GM12878 (cell line): ENCODE measurements around the gene LARGE1. TPM values are rescaled to one million over a fixed set of nuclear protein-coding genes. Genes with fewer than 3 reads are reported as not detected.

Experiments
- BACH1 ChIP-seq: fragments of 450-650 bp; IDR thresholded peaks from 2 replicates; pipeline ENCODE4 v1.6.1; 2017; ENCODE audit warnings: mild to moderate bottlenecking, borderline replicate concordance
- CBFB ChIP-seq: IDR thresholded peaks from 2 replicates; pipeline ENCODE4 v1.6.1; 2016; ENCODE audit warnings: antibody characterized with exemption, low read depth
- CREM ChIP-seq: IDR thresholded peaks from 2 replicates; pipeline ENCODE4 v1.6.1; 2014; ENCODE audit warnings: antibody characterized with exemption, low read depth
- DPF2 ChIP-seq: fragments of 450-650 bp; IDR thresholded peaks from 2 replicates; pipeline ENCODE4 v1.6.1; 2017; ENCODE audit warnings: mild to moderate bottlenecking
- EED ChIP-seq: sonication (generic); IDR thresholded peaks from 2 replicates; pipeline ENCODE4 v1.6.1; 2016; ENCODE audit warnings: antibody characterized with exemption, low read depth
- EP300 ChIP-seq, 2 experiments: fragments of 150-350 bp in 1 of 2; IDR thresholded peaks; 2 replicates each; pipeline ENCODE4 v1.6.1; 2011 to 2012; ENCODE audit warnings: low read depth in 2 of 2, low read length in 2 of 2, borderline replicate concordance in 1 of 2, improper control_type of control experiment in 1 of 2, inconsistent platforms in 1 of 2; ENCODE audit not compliant: control insufficient read depth in 1 of 2
- GABPA ChIP-seq: IDR thresholded peaks from 2 replicates; pipeline ENCODE4 v1.6.1; 2014; ENCODE audit warnings: antibody characterized with exemption, low read depth, mild to moderate bottlenecking, inconsistent platforms
- IKZF1 ChIP-seq: fragments of 450-650 bp; conservative IDR thresholded peaks from 2 replicates; pipeline ENCODE4 v1.6.1; 2017; ENCODE audit warnings: antibody characterized with exemption, mild to moderate bottlenecking
- JUND ChIP-seq: IDR thresholded peaks from 2 replicates; pipeline ENCODE4 v1.6.1; 2012; ENCODE audit warnings: low read depth, mild to moderate bottlenecking, low read length, improper control_type of control experiment, moderate library complexity
- KAT2A ChIP-seq: conservative IDR thresholded peaks from 2 replicates; pipeline ENCODE4 v1.6.1; 2011; ENCODE audit warnings: low read depth, low read length; ENCODE audit not compliant: control insufficient read depth
- KLF5 ChIP-seq: fragments of 450-650 bp; IDR thresholded peaks from 2 replicates; pipeline ENCODE4 v1.6.1; 2014; ENCODE audit warnings: mild to moderate bottlenecking; ENCODE audit not compliant: partially characterized antibody
- MEF2A ChIP-seq: IDR thresholded peaks from 2 replicates; pipeline ENCODE4 v1.6.1; 2011; ENCODE audit warnings: low read depth, mild to moderate bottlenecking, low read length, moderate library complexity; ENCODE audit not compliant: insufficient read depth
- NBN ChIP-seq: fragments of 450-650 bp; IDR thresholded peaks from 2 replicates; pipeline ENCODE4 v1.6.1; 2016
- NR2F1 ChIP-seq: fragments of 450-650 bp; conservative IDR thresholded peaks from 2 replicates; pipeline ENCODE4 v1.6.1; 2017; ENCODE audit warnings: mild to moderate bottlenecking
- POLR2AphosphoS5 ChIP-seq: IDR thresholded peaks from 2 replicates; pipeline ENCODE4 v1.6.1; 2011; ENCODE audit warnings: mild to moderate bottlenecking, low read length, inconsistent platforms
- POU2F2 ChIP-seq: IDR thresholded peaks from 3 replicates; pipeline ENCODE4 v1.6.1; 2011; ENCODE audit warnings: low read depth, mild to moderate bottlenecking, low read length, borderline replicate concordance
- RUNX3 ChIP-seq: IDR thresholded peaks from 2 replicates; pipeline ENCODE4 v1.6.1; 2012; ENCODE audit warnings: low read length, inconsistent platforms
- SMARCA5 ChIP-seq: fragments of 450-650 bp; IDR thresholded peaks from 2 replicates; pipeline ENCODE4 v1.6.1; 2017; ENCODE audit warnings: mild to moderate bottlenecking
- SREBF2 ChIP-seq: IDR thresholded peaks from 2 replicates; pipeline ENCODE4 v1.6.1; 2012; ENCODE audit warnings: mild to moderate bottlenecking, low read length
- ZBED1 ChIP-seq: IDR thresholded peaks from 2 replicates; pipeline ENCODE4 v1.6.1; 2016; ENCODE audit warnings: borderline replicate concordance
- ZNF24 ChIP-seq: fragments of 450-650 bp; IDR thresholded peaks from 2 replicates; pipeline ENCODE4 v1.6.1; 2017; ENCODE audit warnings: antibody characterized with exemption, mild to moderate bottlenecking
- polyA plus RNA-seq, 11 experiments: library from polyadenylated mRNA; depleted of rRNA in 4 of 11; unstranded in 6 of 11; stranded (reverse) in 5 of 11; fragments of >200 nt; fragmentation: Nextera tagmentation in 4 of 11; fragmentation: Illumina TruSeq in 1 of 11; extraction: Ambion mirVana in 4 of 11; extraction: Trizol in 1 of 11; gene quantifications; 1 replicate in 1 of 11; 2 replicates in 10 of 11; pipeline versions ENCODE4 v1.2.1 to v1.2.3, GENCODE V29; 2011 to 2016; ENCODE audit warnings: inconsistent platforms in 2 of 11, missing spikeins in 2 of 11, low read depth in 1 of 11
- total RNA-seq, 4 experiments: library from RNA; depleted of rRNA in 3 of 4; stranded (reverse); fragments of >200 nt in 3 of 4; fragmentation: Illumina TruSeq in 1 of 4; extraction: Trizol in 1 of 4; gene quantifications; 2 replicates each; pipeline versions ENCODE4 v1.2.1 to v1.2.3, GENCODE V29; 2013 to 2021
- TF ChIP-seq, protein P1 (sequence below), 3 experiments: IDR thresholded peaks in 2 of 3; conservative IDR thresholded peaks in 1 of 3; 2 replicates each; pipeline ENCODE4 v1.5.1; 2011; ENCODE audit warnings: low read depth in 3 of 3, low read length in 3 of 3, mild to moderate bottlenecking in 3 of 3, control low read depth in 2 of 3, moderate library complexity in 2 of 3, inconsistent platforms in 1 of 3, mixed read lengths in 1 of 3; ENCODE audit not compliant: control insufficient read depth in 2 of 3, insufficient read depth in 1 of 3; ENCODE audit errors: extremely low read depth in 1 of 3
- TF ChIP-seq, protein P2 (sequence below): fragments of 450-650 bp; IDR thresholded peaks from 2 replicates; pipeline ENCODE4 v1.6.1; 2017; ENCODE audit warnings: mild to moderate bottlenecking, low read depth, inconsistent platforms; ENCODE audit not compliant: poor library complexity, severe bottlenecking
- TF ChIP-seq, protein P3 (sequence below): fragments of 450-650 bp; IDR thresholded peaks from 2 replicates; pipeline ENCODE4 v1.6.1; 2017; ENCODE audit warnings: low read depth, mild to moderate bottlenecking, moderate library complexity

LARGE1 gene
- total and polyA plus RNA-seq, 10 of the 15 experiments (the other 5 are each of a cell fraction or from before 2014, with no cell fraction given): 3.2 to 41.4 (median 17.3) TPM

DNA sequence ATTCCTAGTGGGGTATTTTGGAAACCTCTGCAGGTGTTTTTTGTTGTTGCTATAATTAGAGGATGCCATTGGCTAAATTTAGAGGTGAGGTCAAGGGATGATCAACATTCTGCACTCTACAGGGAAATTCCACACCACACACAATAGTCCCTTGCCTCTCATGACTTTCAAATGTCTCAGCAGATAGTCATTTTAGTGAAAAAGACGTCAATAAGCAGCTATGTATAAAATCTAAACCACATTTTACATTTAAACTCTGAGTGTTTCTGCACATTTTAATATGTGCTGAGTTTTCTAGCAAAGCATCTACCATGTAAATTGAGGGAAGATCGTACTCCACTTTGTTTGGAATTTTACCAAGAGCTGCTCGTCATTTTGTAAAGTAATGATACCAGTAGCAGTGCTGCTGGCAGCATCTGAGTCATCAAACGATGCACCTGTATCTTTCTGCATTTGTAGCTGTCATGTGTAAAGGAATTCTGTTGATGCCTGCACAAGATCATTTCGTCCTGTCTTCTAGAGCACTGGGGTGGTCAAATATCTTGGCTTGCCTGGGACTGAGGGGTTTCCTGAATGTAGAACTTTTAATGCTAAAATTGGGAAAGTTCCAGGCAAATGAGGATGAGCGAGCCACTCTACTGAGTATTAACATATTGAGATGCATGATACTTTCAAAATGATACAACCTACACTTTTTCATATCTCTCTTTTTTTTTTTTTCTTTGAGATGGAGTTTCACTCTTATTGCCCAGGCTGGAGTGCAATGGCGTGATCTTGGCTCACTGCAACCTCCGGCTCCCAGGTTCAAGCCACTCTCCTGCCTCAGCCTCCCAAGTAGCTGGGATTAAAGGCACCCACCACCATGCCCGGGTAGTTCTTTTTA, 447.6 kb downstream of the LARGE1 start (continued):
- TF ChIP-seq ZBED1 (peak; percentile 89), IKZF1 (peak; percentile 95), KAT2A (no peak), SREBF2 (no peak), RUNX3 (peak; percentile 97), EP300 (IDR thresholded peaks at IDR 0.05; ENCODE audit: borderline replicate concordance in 1 of 2, control insufficient read depth in 1 of 2, low read depth in 2 of 2, low read length in 2 of 2) (peak; percentile 99 to 100), BACH1 (peak; percentile 47; the same call in 1 of the 2 replicates), POU2F2 (0 out of 3 replicates have a peak, but pooled peaks have one; percentile 14), DPF2 (peak; percentile 94), MEF2A (peak; percentile 99), KLF5 (peak; percentile 91), EED (peak; percentile 91), ZNF24 (peak; percentile 77), NR2F1 (peak; percentile 97), GABPA (peak; percentile 40; the same call in 1 of the 2 replicates), SMARCA5 (peak; percentile 93), JUND (0 out of 2 replicates have a peak, but pooled peaks have one; percentile 11), POLR2AphosphoS5 (peak; percentile 43; the same call in 1 of the 2 replicates), NBN (peak; percentile 49), CREM (peak; percentile 91), CBFB (peak; percentile 88)
- TF ChIP-seq, protein P1, sequence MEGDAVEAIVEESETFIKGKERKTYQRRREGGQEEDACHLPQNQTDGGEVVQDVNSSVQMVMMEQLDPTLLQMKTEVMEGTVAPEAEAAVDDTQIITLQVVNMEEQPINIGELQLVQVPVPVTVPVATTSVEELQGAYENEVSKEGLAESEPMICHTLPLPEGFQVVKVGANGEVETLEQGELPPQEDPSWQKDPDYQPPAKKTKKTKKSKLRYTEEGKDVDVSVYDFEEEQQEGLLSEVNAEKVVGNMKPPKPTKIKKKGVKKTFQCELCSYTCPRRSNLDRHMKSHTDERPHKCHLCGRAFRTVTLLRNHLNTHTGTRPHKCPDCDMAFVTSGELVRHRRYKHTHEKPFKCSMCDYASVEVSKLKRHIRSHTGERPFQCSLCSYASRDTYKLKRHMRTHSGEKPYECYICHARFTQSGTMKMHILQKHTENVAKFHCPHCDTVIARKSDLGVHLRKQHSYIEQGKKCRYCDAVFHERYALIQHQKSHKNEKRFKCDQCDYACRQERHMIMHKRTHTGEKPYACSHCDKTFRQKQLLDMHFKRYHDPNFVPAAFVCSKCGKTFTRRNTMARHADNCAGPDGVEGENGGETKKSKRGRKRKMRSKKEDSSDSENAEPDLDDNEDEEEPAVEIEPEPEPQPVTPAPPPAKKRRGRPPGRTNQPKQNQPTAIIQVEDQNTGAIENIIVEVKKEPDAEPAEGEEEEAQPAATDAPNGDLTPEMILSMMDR (IDR thresholded peaks at IDR 0.05 in 2 of 3, conservative IDR thresholded peaks at IDR 0.05 in 1 of 3; ENCODE audit: control insufficient read depth in 2 of 3, extremely low read depth in 1 of 3, insufficient read depth in 1 of 3, low read depth in 3 of 3, low read length in 3 of 3): no peak
- TF ChIP-seq, protein P2, sequence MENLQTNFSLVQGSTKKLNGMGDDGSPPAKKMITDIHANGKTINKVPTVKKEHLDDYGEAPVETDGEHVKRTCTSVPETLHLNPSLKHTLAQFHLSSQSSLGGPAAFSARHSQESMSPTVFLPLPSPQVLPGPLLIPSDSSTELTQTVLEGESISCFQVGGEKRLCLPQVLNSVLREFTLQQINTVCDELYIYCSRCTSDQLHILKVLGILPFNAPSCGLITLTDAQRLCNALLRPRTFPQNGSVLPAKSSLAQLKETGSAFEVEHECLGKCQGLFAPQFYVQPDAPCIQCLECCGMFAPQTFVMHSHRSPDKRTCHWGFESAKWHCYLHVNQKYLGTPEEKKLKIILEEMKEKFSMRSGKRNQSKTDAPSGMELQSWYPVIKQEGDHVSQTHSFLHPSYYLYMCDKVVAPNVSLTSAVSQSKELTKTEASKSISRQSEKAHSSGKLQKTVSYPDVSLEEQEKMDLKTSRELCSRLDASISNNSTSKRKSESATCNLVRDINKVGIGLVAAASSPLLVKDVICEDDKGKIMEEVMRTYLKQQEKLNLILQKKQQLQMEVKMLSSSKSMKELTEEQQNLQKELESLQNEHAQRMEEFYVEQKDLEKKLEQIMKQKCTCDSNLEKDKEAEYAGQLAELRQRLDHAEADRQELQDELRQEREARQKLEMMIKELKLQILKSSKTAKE: peak; percentile 76
- TF ChIP-seq, protein P3, sequence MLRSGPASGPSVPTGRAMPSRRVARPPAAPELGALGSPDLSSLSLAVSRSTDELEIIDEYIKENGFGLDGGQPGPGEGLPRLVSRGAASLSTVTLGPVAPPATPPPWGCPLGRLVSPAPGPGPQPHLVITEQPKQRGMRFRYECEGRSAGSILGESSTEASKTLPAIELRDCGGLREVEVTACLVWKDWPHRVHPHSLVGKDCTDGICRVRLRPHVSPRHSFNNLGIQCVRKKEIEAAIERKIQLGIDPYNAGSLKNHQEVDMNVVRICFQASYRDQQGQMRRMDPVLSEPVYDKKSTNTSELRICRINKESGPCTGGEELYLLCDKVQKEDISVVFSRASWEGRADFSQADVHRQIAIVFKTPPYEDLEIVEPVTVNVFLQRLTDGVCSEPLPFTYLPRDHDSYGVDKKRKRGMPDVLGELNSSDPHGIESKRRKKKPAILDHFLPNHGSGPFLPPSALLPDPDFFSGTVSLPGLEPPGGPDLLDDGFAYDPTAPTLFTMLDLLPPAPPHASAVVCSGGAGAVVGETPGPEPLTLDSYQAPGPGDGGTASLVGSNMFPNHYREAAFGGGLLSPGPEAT: peak; percentile 99
